Right renal cortex interstitium (tissue), 3 donors: ENCODE measurements around the gene STAG1. TPM values are rescaled to one million over a fixed set of nuclear protein-coding genes. Genes with fewer than 3 reads are reported as not detected.
"Not testable (repeated sequence)": the region's sequence is repeated elsewhere in the genome, so short reads cannot be mapped to it uniquely, and the experiment has no call there.

Source experiments
- DNase-seq, 3 donors: peaks; one replicate each; pipeline ENCODE4 v3.0.0-alpha.2; 2013; ENCODE audit warnings: low read depth in 3 of 3, low spot score in 2 of 3
- polyA plus RNA-seq, 3 donors: library from polyadenylated mRNA; unstranded; fragments of 120-200 nt; gene quantifications; one replicate each; pipeline ENCODE4 v1.2.1, GENCODE V29; 2013; ENCODE audit not compliant: insufficient read length in 3 of 3

STAG1 gene
- polyA plus RNA-seq, 3 donors: 52.6 to 57.4 (median 55.9) TPM

GRCh38 chr3:136749091-136749490 lies 3.1 kb downstream of the STAG1 start:
- no peak for DNase-seq

GRCh38 chr3:136745916-136746315 lies 6.3 kb downstream of the STAG1 start:
- no peak for DNase-seq

GRCh38 chr3:136741063-136741462 lies 11.1 kb downstream of the STAG1 start:
- DNase-seq: no peak

GRCh38 chr3:136740351-136740958 lies 11.7 kb downstream of the STAG1 start:
- no peak for DNase-seq

GRCh38 chr3:136736950-136737349 lies 15.2 kb downstream of the STAG1 start:
- DNase-seq: not testable (repeated sequence)

- DNase-seq: no peak
Measured at GRCh38 chr3:136735103-136735502, 17.1 kb downstream of the STAG1 start.

- no peak for DNase-seq
Measured at GRCh38 chr3:136734382-136735070, 17.7 kb downstream of the STAG1 start.

GRCh38 chr3:136733317-136733833 lies 18.8 kb downstream of the STAG1 start:
- no peak for DNase-seq

- DNase-seq: no peak
Measured at GRCh38 chr3:136731274-136731884, 20.8 kb downstream of the STAG1 start.

- DNase-seq: no peak
Measured at GRCh38 chr3:136730595-136731273, 21.4 kb downstream of the STAG1 start.

- DNase-seq: no peak
Measured at GRCh38 chr3:136728918-136729317, 23.3 kb downstream of the STAG1 start.

GRCh38 chr3:136728473-136728872 lies 23.7 kb downstream of the STAG1 start:
- DNase-seq: no peak

- no peak for DNase-seq
Measured at GRCh38 chr3:136725468-136725867, 26.7 kb downstream of the STAG1 start.

GRCh38 chr3:136722916-136723315 lies 29.3 kb downstream of the STAG1 start:
- not testable (repeated sequence) for DNase-seq

- DNase-seq: not testable (repeated sequence)
Measured at GRCh38 chr3:136722399-136722798, 29.8 kb downstream of the STAG1 start.

- DNase-seq: no peak
Measured at GRCh38 chr3:136720091-136720490, 32.1 kb downstream of the STAG1 start.

GRCh38 chr3:136716629-136717028 lies 35.5 kb downstream of the STAG1 start:
- DNase-seq: no peak

GRCh38 chr3:136714020-136714419 lies 38.2 kb downstream of the STAG1 start:
- DNase-seq: no peak

- DNase-seq: no peak
Measured at GRCh38 chr3:136712941-136713340, 39.2 kb downstream of the STAG1 start.

- DNase-seq: not testable (repeated sequence)
Measured at GRCh38 chr3:136711888-136712287, 40.3 kb downstream of the STAG1 start.

GRCh38 chr3:136711277-136711676 lies 40.9 kb downstream of the STAG1 start:
- DNase-seq: no peak
